Heart left ventricle (tissue), 16 donors: Measurements from ENCODE around the gene ZBTB18. TPM values are rescaled to one million over a fixed set of nuclear protein-coding genes. Genes with fewer than 3 reads are reported as not detected.

ENCODE experiments used
- ATAC-seq, 4 donors: fragments of 200-7000 bp; cut with Tn5 transposase; one replicate each; pipeline ENCODE4 v1.9.1; 2020 to 2022; ENCODE audit warnings: moderate library complexity in 4 of 4, mild to moderate bottlenecking in 3 of 4, moderate number of reproducible peaks in 1 of 4
- DNase-seq, 5 donors: peaks; one replicate each; pipeline ENCODE4 v3.0.0-alpha.2; 2020
- H3K27ac ChIP-seq, 12 donors: fragments of 200-600 bp; sonication (generic) in 4 of 12; one replicate each; pipeline versions ENCODE4 v1.5.0 to v1.8.0; 2016 to 2022; ENCODE audit warnings: mild to moderate bottlenecking in 2 of 12
- H3K27me3 ChIP-seq, 9 donors: fragments of 200-600 bp; sonication (generic) in 2 of 9; one replicate each; pipeline versions ENCODE4 v1.5.1 to v1.8.0; 2016 to 2022; ENCODE audit warnings: mild to moderate bottlenecking in 3 of 9
- H3K36me3 ChIP-seq, 9 donors: fragments of 200-600 bp; sonication (generic) in 2 of 9; one replicate each; pipeline versions ENCODE4 v1.5.0 to v1.8.0; 2018 to 2022; ENCODE audit warnings: mild to moderate bottlenecking in 2 of 9
- H3K4me1 ChIP-seq, 12 donors: fragments of 200-600 bp; sonication (generic) in 4 of 12; one replicate each; pipeline versions ENCODE4 v1.5.0 to v1.8.0; 2016 to 2022; ENCODE audit warnings: mild to moderate bottlenecking in 3 of 12
- H3K4me3 ChIP-seq, 12 donors: fragments of 200-600 bp; sonication (generic) in 4 of 12; one replicate each; pipeline versions ENCODE4 v1.5.0 to v1.8.0; 2017 to 2022; ENCODE audit warnings: mild to moderate bottlenecking in 9 of 12, moderate library complexity in 4 of 12
- H3K9me3 ChIP-seq, 12 donors: fragments of 200-600 bp; sonication (generic) in 4 of 12; one replicate each; pipeline versions ENCODE4 v1.5.0 to v1.8.0; 2016 to 2022; ENCODE audit warnings: mild to moderate bottlenecking in 1 of 12
- POLR2A ChIP-seq, 2 donors: fragments of 450-650 bp; IDR thresholded peaks; one replicate each; pipeline ENCODE4 v1.6.1; 2017; ENCODE audit warnings: antibody characterized with exemption in 2 of 2, mild to moderate bottlenecking in 2 of 2, moderate library complexity in 2 of 2
- WGBS, 4 donors: extraction: QIAGEN DNeasy Blood & Tissue Kit in 2 of 4; methylation state at CpG; one replicate each; pipeline versions ENCODE4 v1.1.5 to v1.1.7; 2013 to 2018; 5-methylcytosine and 5-hydroxymethylcytosine counted together
- intact Hi-C, 10 donors: fragments of 100-400 bp; cut with DNase I; formaldehyde crosslinking; loops; one replicate each; pipeline versions ENCODE4 v1.11.1 to v1.14.2; 2022
- polyA plus RNA-seq, 2 donors: library from polyadenylated mRNA; stranded (reverse); fragments of 200-250 nt; gene quantifications; one replicate each; pipeline ENCODE4 v1.2.3, GENCODE V29; 2013
- total RNA-seq, 9 donors: library from RNA; depleted of rRNA in 2 of 9; stranded (reverse); fragments of >200 nt in 2 of 9; fragmentation: NEBNext Ultra II Directional in 3 of 9; extraction: Animal tissue kit (Norgen Biotek cat#: 25700) in 3 of 9; gene quantifications; one replicate each; pipeline versions ENCODE4 v1.1.0 to v1.2.4, GENCODE V29; 2016 to 2023
- TF ChIP-seq, protein P1 (sequence below), 12 donors: fragments of 200-600 bp; sonication (generic) in 4 of 12; IDR thresholded peaks; one replicate each; pipeline versions ENCODE4 v1.5.0 to v1.8.0; 2018 to 2022; ENCODE audit warnings: antibody characterized with exemption in 12 of 12, mild to moderate bottlenecking in 5 of 12
- donor health status: ischemic (EF 13 %, LVEDD 7.1; RV severe dilation, severe dysfunction).
- donor health status: healthy with polysubstance abuse.
- donor health status: DM: no; HTN: yes; CAD: no.
- donor health status: DM: no; HTN: no; CAD: no.
- donor health status: ischemic (EF 25% LVEDD 6.9; RV normal size, moderate dysfunction).
- donor health status: ischemic (EF 25% LVEDD 5.7; RV mildly dilated, moderate dysfunction).
- donor health status: healthy.
- donor health status: DM: yes; HTN: yes; CAD: no.
- donor health status: ischemic (EF 35%, LVEDD 5.7; RV mildly dilated, moderate dysfunction).
- donor health status: nonischemic (EF 11% LVEDD 7.7; RV severe dilation, severe dysfunction).
- donor health status: DM: yes; HTN: yes; CAD: no.
- donor health status: PGD.
- donor health status: ischemic (EF 29% LVEDD 5.4; RV normal size, mild dysfunction).
- donor health status: nonischemic (EF 23%, LVEDD 6.1; RV moderate dilation, normal function).

Gene ZBTB18
- total and polyA plus RNA-seq, 11 donors: 12.5 to 29.2 (median 22.5) TPM

DNA sequence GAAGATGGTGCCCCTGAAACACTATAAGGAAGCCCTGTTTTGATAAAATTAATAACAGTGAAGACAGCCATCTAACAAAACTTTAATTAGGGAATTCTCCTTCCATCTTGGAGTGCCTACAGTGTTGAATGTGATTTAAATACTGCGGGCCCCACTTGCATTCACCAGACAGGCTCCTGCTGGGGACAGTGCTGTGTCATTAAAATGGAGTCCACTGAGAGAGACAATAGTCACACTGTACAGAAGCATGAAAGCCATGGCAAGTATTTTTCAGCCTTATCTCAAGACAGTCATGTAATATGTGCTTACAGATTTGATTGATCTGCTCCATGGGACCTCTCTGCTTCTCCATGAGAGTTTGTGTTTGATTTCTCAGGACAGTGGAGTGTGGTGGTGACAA lies 29.7 kb upstream of the ZBTB18 start:
- no peak for DNase-seq
- no peak for ATAC-seq
- Histone ChIP-seq H3K9me3 (no peaks in the 10 kb centered on the region), H3K4me3 (no peak overlapping the region), H3K27me3 (no peaks in the 10 kb centered on the region), H3K4me1 (no peaks in the 10 kb centered on the region), H3K36me3 (no peaks in the 10 kb centered on the region), H3K27ac (no peak overlapping the region)
- TF ChIP-seq, protein P1, sequence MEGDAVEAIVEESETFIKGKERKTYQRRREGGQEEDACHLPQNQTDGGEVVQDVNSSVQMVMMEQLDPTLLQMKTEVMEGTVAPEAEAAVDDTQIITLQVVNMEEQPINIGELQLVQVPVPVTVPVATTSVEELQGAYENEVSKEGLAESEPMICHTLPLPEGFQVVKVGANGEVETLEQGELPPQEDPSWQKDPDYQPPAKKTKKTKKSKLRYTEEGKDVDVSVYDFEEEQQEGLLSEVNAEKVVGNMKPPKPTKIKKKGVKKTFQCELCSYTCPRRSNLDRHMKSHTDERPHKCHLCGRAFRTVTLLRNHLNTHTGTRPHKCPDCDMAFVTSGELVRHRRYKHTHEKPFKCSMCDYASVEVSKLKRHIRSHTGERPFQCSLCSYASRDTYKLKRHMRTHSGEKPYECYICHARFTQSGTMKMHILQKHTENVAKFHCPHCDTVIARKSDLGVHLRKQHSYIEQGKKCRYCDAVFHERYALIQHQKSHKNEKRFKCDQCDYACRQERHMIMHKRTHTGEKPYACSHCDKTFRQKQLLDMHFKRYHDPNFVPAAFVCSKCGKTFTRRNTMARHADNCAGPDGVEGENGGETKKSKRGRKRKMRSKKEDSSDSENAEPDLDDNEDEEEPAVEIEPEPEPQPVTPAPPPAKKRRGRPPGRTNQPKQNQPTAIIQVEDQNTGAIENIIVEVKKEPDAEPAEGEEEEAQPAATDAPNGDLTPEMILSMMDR (IDR thresholded peaks at IDR 0.05): no peak
- TF ChIP-seq POLR2A (IDR thresholded peaks at IDR 0.05): no peak
- intact Hi-C loops: no loop called here
- WGBS, 4 donors: 87 to 90% (median 90%) methylated on average over 1 of the region's 1 CpG

DNA sequence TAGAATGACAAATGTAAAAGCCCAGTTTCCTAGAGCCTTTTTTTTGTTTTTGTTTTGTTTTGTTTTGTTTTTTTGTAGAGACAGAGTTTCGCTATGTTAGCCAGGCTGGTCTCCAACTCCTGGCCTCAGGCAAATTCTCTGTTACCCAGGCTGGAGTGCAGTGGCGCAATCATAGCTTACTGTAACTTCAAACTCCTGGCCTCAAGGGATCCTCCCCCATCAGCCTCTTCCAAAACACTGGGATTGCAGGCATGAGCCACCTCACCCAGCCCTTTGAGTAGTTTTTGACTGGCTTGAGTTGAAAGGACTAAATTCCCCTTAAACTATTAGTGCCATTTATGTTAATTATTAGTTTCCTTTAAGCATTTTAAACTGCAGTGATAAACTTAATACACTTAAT lies 28.8 kb upstream of the ZBTB18 start:
- Histone ChIP-seq H3K4me3 (no peak overlapping the region), H3K27ac (no peak overlapping the region), H3K36me3 (no peaks in the 10 kb centered on the region), H3K9me3 (no peaks in the 10 kb centered on the region), H3K4me1 (no peaks in the 10 kb centered on the region), H3K27me3 (no peaks in the 10 kb centered on the region)
- 92 to 98% (median 96%) methylated on average over 2 of the region's 2 CpGs for WGBS, 4 donors
- DNase-seq (no peak), ATAC-seq (no peak)
- no peak for TF ChIP-seq POLR2A (IDR thresholded peaks at IDR 0.05)
- TF ChIP-seq, protein P1 (IDR thresholded peaks at IDR 0.05): no peak
- intact Hi-C loops: no loop called here

DNA sequence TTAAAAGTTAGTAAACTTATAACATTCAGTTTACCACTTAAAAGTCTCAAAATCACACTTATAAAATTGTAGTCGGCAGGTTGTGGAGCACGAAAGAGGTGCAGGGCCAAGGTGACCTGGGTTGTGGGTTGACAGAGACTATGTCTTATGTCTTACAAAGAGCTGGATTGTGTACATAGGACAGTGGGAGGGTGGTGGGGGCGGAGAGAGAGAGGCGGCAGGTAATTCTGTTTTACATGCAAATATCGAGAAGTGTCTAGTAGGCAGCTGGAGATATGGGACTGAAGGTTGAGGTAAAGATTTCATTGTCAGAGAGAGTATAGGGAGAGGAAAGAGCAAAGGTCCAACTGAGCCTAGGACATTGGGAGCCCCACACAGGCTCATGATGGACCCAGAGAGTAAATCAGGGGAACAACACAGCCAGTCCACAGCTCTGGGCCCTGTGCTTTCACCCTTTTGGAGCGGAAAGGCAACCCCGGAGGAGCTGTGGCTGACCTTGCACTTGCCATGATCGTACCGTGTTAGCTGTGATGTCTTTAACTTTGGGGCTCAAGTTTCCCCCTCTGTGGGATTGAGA lies 28.1 kb upstream of the ZBTB18 start:
- intact Hi-C loops: no loop called here
- no peak for DNase-seq
- WGBS, 4 donors: 91 to 96% (median 94%) methylated on average over 9 of the region's 9 CpGs
- ATAC-seq: no peak
- no peak for TF ChIP-seq POLR2A (IDR thresholded peaks at IDR 0.05)
- TF ChIP-seq, protein P1 (IDR thresholded peaks at IDR 0.05): no peak
- Histone ChIP-seq H3K27ac (no peak overlapping the region), H3K9me3 (no peaks in the 10 kb centered on the region), H3K36me3 (no peaks in the 10 kb centered on the region), H3K4me3 (no peak overlapping the region), H3K4me1 (no peaks in the 10 kb centered on the region), H3K27me3 (no peaks in the 10 kb centered on the region)

DNA sequence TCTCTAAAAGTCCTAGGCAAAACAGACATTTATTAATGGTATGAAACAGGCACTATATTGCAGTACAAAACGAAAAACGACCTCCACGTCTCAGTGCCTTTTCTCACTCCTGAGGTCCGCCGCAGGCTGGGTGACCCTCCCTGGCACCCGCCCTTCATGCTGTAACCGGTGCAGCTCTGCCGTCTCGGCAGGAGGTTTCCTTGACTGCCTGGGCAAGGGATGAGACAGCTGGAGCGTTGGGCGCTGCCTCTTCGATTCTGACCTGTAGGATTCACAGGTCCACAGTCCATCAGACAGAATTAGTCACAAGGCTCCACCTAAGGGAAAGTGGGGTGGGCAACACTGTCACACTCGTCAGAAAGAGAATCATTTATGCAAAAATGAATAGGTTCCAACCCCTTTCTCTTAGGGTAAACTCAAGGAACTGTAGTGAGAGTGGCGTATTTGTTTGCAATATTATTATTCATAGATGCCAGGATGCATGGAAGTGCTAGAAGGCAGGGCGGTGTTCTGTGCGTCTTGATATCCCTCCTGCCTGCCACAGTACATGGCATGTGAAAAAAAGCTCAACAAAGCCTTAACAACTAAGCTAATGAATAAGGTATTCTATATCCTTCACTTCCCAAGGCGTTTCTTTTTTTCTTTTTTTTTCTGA lies 23.5 kb upstream of the ZBTB18 start:
- H3K27me3 ChIP-seq: no peaks in the 10 kb centered on the region
- H3K4me1 ChIP-seq: peaks cover 0 to 8% (median 0%) of the 10 kb centered on the region in 12 donors
- no peaks in the 10 kb centered on the region for H3K9me3 ChIP-seq
- TF ChIP-seq POLR2A (IDR thresholded peaks at IDR 0.05): no peak
- TF ChIP-seq, protein P1 (IDR thresholded peaks at IDR 0.05): no peak
- H3K4me3 ChIP-seq: no peak overlapping the region
- ATAC-seq: no peak
- no peaks in the 10 kb centered on the region for H3K36me3 ChIP-seq
- H3K27ac ChIP-seq: no peak overlapping the region
- WGBS, 4 donors: 85 to 87% (median 86%) methylated on average over 17 of the region's 17 CpGs
- no peak for DNase-seq
- intact Hi-C loops: no loop called here
